ENCODE results near the gene SLC22A23. TPM values are rescaled to one million over a fixed set of nuclear protein-coding genes. Genes with fewer than 3 reads are reported as not detected.

The SLC22A23 gene
- total RNA-seq, 2 donors from 2014 or later: 53.1 to 129 TPM

- TF ChIP-seq CTCF (IDR thresholded peaks at IDR 0.05) (no peak), POLR2AphosphoS5 (IDR thresholded peaks at IDR 0.05) (no peak), POLR2A (IDR thresholded peaks at IDR 0.05) (no peak)
Observed at GRCh38 chr6:3483675-3484074, 26.8 kb upstream of the SLC22A23 start.

GRCh38 chr6:3482869-3483268 is 26.0 kb upstream of the SLC22A23 start:
- Histone ChIP-seq H3K27ac (no peak overlapping the region), H3K36me3 (no peaks in the 10 kb centered on the region), H3K4me1 (replicated peaks) (no peaks in the 10 kb centered on the region), H3K4me3 (no peak overlapping the region), H3K9me3 (no peaks in the 10 kb centered on the region), H3K27me3 (replicated peaks; ENCODE audit: insufficient read depth) (no peaks in the 10 kb centered on the region)
- no peak for DNase-seq (ENCODE audit: low spot score)
- no peak for TF ChIP-seq POLR2AphosphoS5 (IDR thresholded peaks at IDR 0.05)
- no peak for TF ChIP-seq CTCF (IDR thresholded peaks at IDR 0.05)
- no peak for TF ChIP-seq POLR2A (IDR thresholded peaks at IDR 0.05)
- intact Hi-C loops (cut with DNase I): no loop called here
- 68% methylated on average over 4 of the region's 4 CpGs for WGBS

More at GRCh38 chr6:3483675-3484074, 26.8 kb upstream of the SLC22A23 start:
- H3K27me3 ChIP-seq (replicated peaks; ENCODE audit: insufficient read depth): no peaks in the 10 kb centered on the region
- H3K4me1 ChIP-seq (replicated peaks): no peaks in the 10 kb centered on the region
- no peak overlapping the region for H3K27ac ChIP-seq
- H3K36me3 ChIP-seq: no peaks in the 10 kb centered on the region
- H3K4me3 ChIP-seq: no peak overlapping the region
- no peak for DNase-seq (ENCODE audit: low spot score)
- intact Hi-C loops (cut with DNase I): no loop called here
- H3K9me3 ChIP-seq: no peaks in the 10 kb centered on the region
- WGBS: 95% methylated on average over 2 of the region's 2 CpGs

- Histone ChIP-seq H3K9me3 (no peaks in the 10 kb centered on the region), H3K27ac (no peak overlapping the region), H3K27me3 (replicated peaks; ENCODE audit: insufficient read depth) (no peaks in the 10 kb centered on the region), H3K4me3 (no peak overlapping the region), H3K36me3 (no peaks in the 10 kb centered on the region), H3K4me1 (replicated peaks) (no peaks in the 10 kb centered on the region)
- intact Hi-C loops (cut with DNase I): no loop called here
- WGBS: 94% methylated on average over 7 of the region's 7 CpGs
- no peak for DNase-seq (ENCODE audit: low spot score)
- no peak for TF ChIP-seq CTCF (IDR thresholded peaks at IDR 0.05)
- TF ChIP-seq POLR2AphosphoS5 (IDR thresholded peaks at IDR 0.05): no peak
- no peak for TF ChIP-seq POLR2A (IDR thresholded peaks at IDR 0.05)
Observed at GRCh38 chr6:3481640-3482039, 24.8 kb upstream of the SLC22A23 start.

- H3K9me3 ChIP-seq: no peaks in the 10 kb centered on the region
- no peaks in the 10 kb centered on the region for H3K4me1 ChIP-seq (replicated peaks)
- no peak for DNase-seq (ENCODE audit: low spot score)
- no peaks in the 10 kb centered on the region for H3K36me3 ChIP-seq
- H3K4me3 ChIP-seq: no peak overlapping the region
- H3K27ac ChIP-seq: no peak overlapping the region
- TF ChIP-seq POLR2AphosphoS5 (IDR thresholded peaks at IDR 0.05) (no peak), CTCF (IDR thresholded peaks at IDR 0.05) (no peak), POLR2A (IDR thresholded peaks at IDR 0.05) (no peak)
- intact Hi-C loops (cut with DNase I): no loop called here
- H3K27me3 ChIP-seq (replicated peaks; ENCODE audit: insufficient read depth): no peaks in the 10 kb centered on the region
Observed at GRCh38 chr6:3480009-3480408, 23.2 kb upstream of the SLC22A23 start.

GRCh38 chr6:3473773-3474172 is 16.9 kb upstream of the SLC22A23 start:
- H3K4me1 ChIP-seq (replicated peaks): no peaks in the 10 kb centered on the region
- intact Hi-C loops (cut with DNase I): no loop called here
- no peak overlapping the region for H3K4me3 ChIP-seq
- no peaks in the 10 kb centered on the region for H3K27me3 ChIP-seq (replicated peaks; ENCODE audit: insufficient read depth)
- no peak for TF ChIP-seq CTCF (IDR thresholded peaks at IDR 0.05)
- TF ChIP-seq POLR2AphosphoS5 (IDR thresholded peaks at IDR 0.05): no peak
- no peak for TF ChIP-seq POLR2A (IDR thresholded peaks at IDR 0.05)
- WGBS: 89% methylated on average over 5 of the region's 5 CpGs
- DNase-seq (ENCODE audit: low spot score): no peak
- no peaks in the 10 kb centered on the region for H3K36me3 ChIP-seq
- H3K9me3 ChIP-seq: no peaks in the 10 kb centered on the region
- no peak overlapping the region for H3K27ac ChIP-seq
